Stomach (tissue), 19 donors: ENCODE results near the gene HAGHL. TPM values are rescaled to one million over a fixed set of nuclear protein-coding genes. Genes with fewer than 3 reads are reported as not detected.
A peak's percentile ranks its signal among the peaks of the same experiment; 100 is the strongest.

Experiments used
- DNase-seq, 2 donors: peaks; one replicate each; pipeline versions ENCODE4 v3.0.0 to v3.0.0-alpha.2; 2013 to 2019
- H3K27ac ChIP-seq, 5 donors: fragments of 200-600 bp in 4 of 5; sonication (generic) in 4 of 5; one replicate each; pipeline ENCODE4 v1.5.1; 2013 to 2019; ENCODE audit warnings: mild to moderate bottlenecking in 1 of 5, moderate library complexity in 1 of 5
- H3K27me3 ChIP-seq, 3 donors: fragments of 200-600 bp; sonication (generic); one replicate each; pipeline ENCODE4 v1.5.1; 2017 to 2019; ENCODE audit warnings: mixed run types in 1 of 3
- H3K36me3 ChIP-seq, 4 donors: fragments of 200-600 bp; sonication (generic); 1 replicate in 3 of 4; 2 replicates in 1 of 4; pipeline ENCODE4 v1.5.1; 2016 to 2019
- H3K4me1 ChIP-seq, 4 donors: fragments of 200-600 bp; sonication (generic); one replicate each; pipeline ENCODE4 v1.5.1; 2016 to 2019
- H3K4me3 ChIP-seq, 4 donors: fragments of 200-600 bp; sonication (generic) in 3 of 4; one replicate each; pipeline ENCODE4 v1.5.1; 2016 to 2019; ENCODE audit warnings: mild to moderate bottlenecking in 1 of 4
- H3K9me3 ChIP-seq, 4 donors: fragments of 200-600 bp; sonication (generic); one replicate each; pipeline ENCODE4 v1.5.1; 2016 to 2019
- CTCF ChIP-seq, 7 experiments: fragments of 450-650 bp in 4 of 7; fragments of 200-600 bp in 3 of 7; sonication (generic) in 3 of 7; IDR thresholded peaks; one replicate each; pipeline ENCODE4 v1.5.1; 2016 to 2019; ENCODE audit warnings: antibody characterized with exemption in 7 of 7, control low read depth in 2 of 7, mild to moderate bottlenecking in 1 of 7
- EP300 ChIP-seq: sonication (generic); formaldehyde crosslinking; IDR thresholded peaks from one replicate; pipeline ENCODE4 v1.6.1; 2017; ENCODE audit warnings: antibody characterized with exemption
- POLR2A ChIP-seq, 4 donors: fragments of 450-650 bp; IDR thresholded peaks; one replicate each; pipeline ENCODE4 v1.6.1; 2016; ENCODE audit warnings: antibody characterized with exemption in 4 of 4, control low read depth in 2 of 4, mild to moderate bottlenecking in 1 of 4, moderate library complexity in 1 of 4
- POLR2AphosphoS5 ChIP-seq, 3 donors: sonication (generic); formaldehyde crosslinking; IDR thresholded peaks; one replicate each; pipeline ENCODE4 v1.6.1; 2016; ENCODE audit warnings: antibody characterized with exemption in 3 of 3
- WGBS, 5 donors: extraction: QIAGEN DNeasy Blood & Tissue Kit in 3 of 5; methylation state at CpG; one replicate each; pipeline versions ENCODE4 v1.1.5 to v1.1.7; 2013 to 2018; 5-methylcytosine and 5-hydroxymethylcytosine counted together
- intact Hi-C: fragments of 100-400 bp; cut with DNase I; formaldehyde crosslinking; loops from one replicate; pipeline ENCODE4 v1.15.1; 2023; ENCODE audit warnings: low total_unique reads
- long read RNA-seq, 10 donors: transcript quantifications; one replicate each; lab custom pipeline, GENCODE V29; 2026
- polyA plus RNA-seq, 3 donors: library from polyadenylated mRNA; stranded (reverse); fragments of 200-250 nt; gene quantifications; one replicate each; pipeline ENCODE4 v1.2.3, GENCODE V29; 2013
- total RNA-seq, 5 donors: library from RNA; depleted of rRNA; stranded (reverse); fragments of >200 nt; gene quantifications; one replicate each; pipeline versions ENCODE4 v1.1.0 to v1.2.3, GENCODE V29; 2014 to 2016
- donor health status: healthy with polysubstance abuse.
- donor health status: Bipolar disorder and iron deficiency.
- donor health status: healthy.

HAGHL gene
- 10 to 100 TPM in 1 of 5 donors, 1 to 10 TPM in 2, not detected in 2; 3.3 to 19.9 (median 4.0) TPM for total RNA-seq
- polyA plus RNA-seq = 1 to 10 TPM; 3.1 to 7.9 (median 3.7) TPM
- long read RNA-seq, donor 1, partial matches to known transcripts = 0 of 1 reads
- long read RNA-seq, donor 1, other reads (novel, unspliced or antisense) = 0 of 1 reads
- long read RNA-seq, donor 2 = 0 reads
- long read RNA-seq, donor 3 = 0 reads
- long read RNA-seq, donor 4 = 0 reads
- long read RNA-seq, donor 5, partial matches to known transcripts = 0 of 7 reads
- long read RNA-seq, donor 5, other reads (novel, unspliced or antisense) = 6 of 7 reads
- long read RNA-seq, donor 6, partial matches to known transcripts = 0 of 1 reads
- long read RNA-seq, donor 6, other reads (novel, unspliced or antisense) = 0 of 1 reads
- long read RNA-seq, donor 7 = 0 reads
- long read RNA-seq, donor 8 = 0 reads
- long read RNA-seq, donor 9 = 0 reads
- long read RNA-seq, donor 10 = 0 reads

GRCh38 chr16:726438-727290 is at the start of gene HAGHL, which contains the start of gene CCDC78:
TSS of gene HAGHL (plus strand) at chr16:727106. CDS start at chr16:727510, 404 bp downstream.
TSS of gene CCDC78 (minus strand) at chr16:726443. CDS start at chr16:726367, 76 bp downstream.
- peak within 1 kb of the TSS in 4 of 5 donors; percentile 16 to 62 (median 58) for H3K27ac ChIP-seq

GRCh38 chr16:677316-678190 is 49.4 kb upstream of the HAGHL start:
- H3K4me3 ChIP-seq = peak overlapping the region in 1 of 4 donors; percentile 9
- 42 to 60% (median 47%) methylated on average over 31 to 57 of the region's 57 CpGs for WGBS, 5 donors
- H3K36me3 ChIP-seq = peaks cover 27 to 33% (median 31%) of the 10 kb centered on the region in 4 donors
- intact Hi-C loops = no loop called here
- no peak for TF ChIP-seq POLR2A (IDR thresholded peaks at IDR 0.05)
- TF ChIP-seq CTCF (IDR thresholded peaks at IDR 0.05) = no peak
- TF ChIP-seq POLR2AphosphoS5 (IDR thresholded peaks at IDR 0.05) = no peak
- no peak for TF ChIP-seq EP300
- no peak for DNase-seq
- H3K4me1 ChIP-seq = peaks cover 41 to 70% (median 67%) of the 10 kb centered on the region in 4 donors
- H3K27ac ChIP-seq = no peak overlapping the region
- peaks cover 0 to 18% (median 0%) of the 10 kb centered on the region in 3 donors for H3K27me3 ChIP-seq
- H3K9me3 ChIP-seq = no peaks in the 10 kb centered on the region

More at GRCh38 chr16:726438-727290, at the start of gene HAGHL, which contains the start of gene CCDC78:
- H3K27me3 ChIP-seq = peaks cover 0 to 52% (median 24%) of the 10 kb centered on the region in 3 donors
- H3K36me3 ChIP-seq = peaks cover 0 to 29% (median 14%) of the 10 kb centered on the region in 4 donors
- 1 to 7% (median 2%) methylated on average over 32 to 79 of the region's 88 CpGs for WGBS, 5 donors
- peak; percentile 65 to 83 for DNase-seq
- peak within 1 kb of the TSS; percentile 48 to 69 (median 54) for H3K4me3 ChIP-seq
- peaks cover 34 to 47% (median 40%) of the 10 kb centered on the region in 4 donors for H3K4me1 ChIP-seq
- H3K9me3 ChIP-seq = no peaks in the 10 kb centered on the region
- TF ChIP-seq CTCF (IDR thresholded peaks at IDR 0.05) (no peak), POLR2AphosphoS5 (IDR thresholded peaks at IDR 0.05) (no peak), POLR2A (IDR thresholded peaks at IDR 0.05) (no peak), EP300 (no peak)
- intact Hi-C loops = no loop called here

- H3K4me3 ChIP-seq = no peak overlapping the region
- no peaks in the 10 kb centered on the region for H3K9me3 ChIP-seq
- no peak for DNase-seq
- intact Hi-C loops = no loop called here
- H3K4me1 ChIP-seq = peaks cover 49 to 78% (median 75%) of the 10 kb centered on the region in 4 donors
- H3K36me3 ChIP-seq = peaks cover 27 to 33% (median 30%) of the 10 kb centered on the region in 4 donors
- TF ChIP-seq POLR2AphosphoS5 (IDR thresholded peaks at IDR 0.05) (no peak), CTCF (IDR thresholded peaks at IDR 0.05) (no peak), POLR2A (IDR thresholded peaks at IDR 0.05) (no peak), EP300 (no peak)
- peak overlapping the region in 3 of 5 donors; percentile 62 to 95 (median 93) for H3K27ac ChIP-seq
- 71 to 78% (median 75%) methylated on average over 13 to 21 of the region's 21 CpGs for WGBS, 5 donors
- peaks cover 0 to 18% (median 0%) of the 10 kb centered on the region in 3 donors for H3K27me3 ChIP-seq
Measured at GRCh38 chr16:678209-678857, 48.6 kb upstream of the HAGHL start.
